ENCODE measurements around the gene PAWR.

Gene PAWR

DNA sequence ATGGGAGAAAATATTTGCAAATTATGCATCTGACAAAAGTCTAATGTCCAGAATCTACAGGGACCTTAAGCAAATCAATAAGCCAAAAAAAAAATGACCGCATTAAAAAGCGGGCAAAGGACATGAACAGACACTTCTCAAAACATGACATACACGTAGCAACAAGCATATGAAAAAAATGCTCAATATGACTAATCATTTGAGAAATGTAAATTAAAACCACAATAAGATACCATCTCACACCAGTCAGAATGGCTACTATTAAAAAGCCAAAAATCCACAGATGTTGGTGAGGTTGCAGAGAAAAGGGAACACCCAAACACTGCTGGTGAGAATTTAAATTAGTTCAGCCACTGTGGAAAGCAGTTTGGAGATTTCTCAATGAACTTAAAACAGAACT is 16.1 kb downstream of the PAWR start:
- H3K79me2 ChIP-seq (ENCODE audit: control insufficient read depth, low read length), result peaks cover 100% of the 10 kb centered on the region
- no peak for TF ChIP-seq EZH2phosphoT487 (IDR thresholded peaks at IDR 0.05; ENCODE audit: borderline replicate concordance, low read length)
- TF ChIP-seq, protein P1, sequence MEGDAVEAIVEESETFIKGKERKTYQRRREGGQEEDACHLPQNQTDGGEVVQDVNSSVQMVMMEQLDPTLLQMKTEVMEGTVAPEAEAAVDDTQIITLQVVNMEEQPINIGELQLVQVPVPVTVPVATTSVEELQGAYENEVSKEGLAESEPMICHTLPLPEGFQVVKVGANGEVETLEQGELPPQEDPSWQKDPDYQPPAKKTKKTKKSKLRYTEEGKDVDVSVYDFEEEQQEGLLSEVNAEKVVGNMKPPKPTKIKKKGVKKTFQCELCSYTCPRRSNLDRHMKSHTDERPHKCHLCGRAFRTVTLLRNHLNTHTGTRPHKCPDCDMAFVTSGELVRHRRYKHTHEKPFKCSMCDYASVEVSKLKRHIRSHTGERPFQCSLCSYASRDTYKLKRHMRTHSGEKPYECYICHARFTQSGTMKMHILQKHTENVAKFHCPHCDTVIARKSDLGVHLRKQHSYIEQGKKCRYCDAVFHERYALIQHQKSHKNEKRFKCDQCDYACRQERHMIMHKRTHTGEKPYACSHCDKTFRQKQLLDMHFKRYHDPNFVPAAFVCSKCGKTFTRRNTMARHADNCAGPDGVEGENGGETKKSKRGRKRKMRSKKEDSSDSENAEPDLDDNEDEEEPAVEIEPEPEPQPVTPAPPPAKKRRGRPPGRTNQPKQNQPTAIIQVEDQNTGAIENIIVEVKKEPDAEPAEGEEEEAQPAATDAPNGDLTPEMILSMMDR (IDR thresholded peaks at IDR 0.05; ENCODE audit: low read depth, low read length, poor library complexity, severe bottlenecking), result no peak
- H3K4me3 ChIP-seq (ENCODE audit: low read length), result no peak overlapping the region
- no peak overlapping the region for H3K4me2 ChIP-seq (ENCODE audit: low read length)
- H3F3A ChIP-seq (ENCODE audit: control insufficient read depth, insufficient read depth), result no peaks in the 10 kb centered on the region; the same call in 1 of the 2 replicates
- H3K9me2 ChIP-seq (replicated peaks; ENCODE audit: control insufficient read depth, low read length), result no peaks in the 10 kb centered on the region
- H3K27ac ChIP-seq (ENCODE audit: low read depth, low read length), result no peak overlapping the region
- H4K20me1 ChIP-seq (ENCODE audit: control insufficient read depth, insufficient read depth, low read depth, low read length), result peaks cover 15% of the 10 kb centered on the region; the same call in 1 of the 2 replicates
- H3K4me1 ChIP-seq (ENCODE audit: control insufficient read depth, low read length), result peaks cover 36% of the 10 kb centered on the region
- peaks cover 7% of the 10 kb centered on the region; the same call in 1 of the 2 replicates for H3K36me3 ChIP-seq (ENCODE audit: control insufficient read depth, low read length)
- no peaks in the 10 kb centered on the region for H3K9me3 ChIP-seq (ENCODE audit: control insufficient read depth, insufficient read depth, low read length)
- no peaks in the 10 kb centered on the region for H3K27me3 ChIP-seq (ENCODE audit: control insufficient read depth, low read length)

DNA sequence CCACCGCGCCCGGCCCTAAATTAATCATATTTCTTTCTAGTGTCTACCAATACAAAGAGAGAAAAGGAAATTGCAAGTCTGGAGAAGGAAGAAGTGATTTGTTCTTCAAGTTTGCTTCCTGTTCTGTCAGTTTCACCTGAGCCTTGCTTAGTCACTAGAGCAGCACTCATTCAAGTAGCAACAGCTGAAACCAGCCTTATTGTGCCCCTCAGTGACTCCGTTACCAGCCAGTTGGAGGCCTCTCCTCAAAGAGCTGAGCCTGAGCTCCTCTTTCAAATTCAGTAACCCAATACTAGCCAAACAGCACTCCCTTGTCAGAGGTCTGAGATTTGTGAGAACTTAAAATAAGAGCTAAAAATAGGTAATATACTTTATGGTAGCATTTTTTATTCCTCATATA is 17.4 kb downstream of the PAWR start:
- H3F3A ChIP-seq (ENCODE audit: control insufficient read depth, insufficient read depth), result no peaks in the 10 kb centered on the region; the same call in 1 of the 2 replicates
- H3K27me3 ChIP-seq (ENCODE audit: control insufficient read depth, low read length), result no peaks in the 10 kb centered on the region
- H3K36me3 ChIP-seq (ENCODE audit: control insufficient read depth, low read length), result peaks cover 11% of the 10 kb centered on the region
- peaks cover 10% of the 10 kb centered on the region; the same call in 1 of the 2 replicates for H4K20me1 ChIP-seq (ENCODE audit: control insufficient read depth, insufficient read depth, low read depth, low read length)
- no peak for TF ChIP-seq EZH2phosphoT487 (IDR thresholded peaks at IDR 0.05; ENCODE audit: borderline replicate concordance, low read length)
- TF ChIP-seq, protein P1 (IDR thresholded peaks at IDR 0.05; ENCODE audit: low read depth, low read length, poor library complexity, severe bottlenecking), result no peak
- H3K4me2 ChIP-seq (ENCODE audit: low read length), result 0 out of 2 replicates have a peak overlapping the region, but pooled peaks have one; percentile 24
- H3K4me1 ChIP-seq (ENCODE audit: control insufficient read depth, low read length), result peaks cover 28% of the 10 kb centered on the region
- H3K9me2 ChIP-seq (replicated peaks; ENCODE audit: control insufficient read depth, low read length), result no peaks in the 10 kb centered on the region
- H3K27ac ChIP-seq (ENCODE audit: low read depth, low read length), result no peak overlapping the region
- no peaks in the 10 kb centered on the region for H3K9me3 ChIP-seq (ENCODE audit: control insufficient read depth, insufficient read depth, low read length)
- peaks cover 100% of the 10 kb centered on the region for H3K79me2 ChIP-seq (ENCODE audit: control insufficient read depth, low read length)
- no peak overlapping the region for H3K4me3 ChIP-seq (ENCODE audit: low read length)

GRCh38 chr12:79668113-79668512 is 22.7 kb downstream of the PAWR start:
- Histone ChIP-seq H3F3A (ENCODE audit: control insufficient read depth, insufficient read depth) (peaks cover 7% of the 10 kb centered on the region; the same call in 1 of the 2 replicates), H3K9me3 (ENCODE audit: control insufficient read depth, insufficient read depth, low read length) (no peaks in the 10 kb centered on the region), H3K4me1 (ENCODE audit: control insufficient read depth, low read length) (peaks cover 16% of the 10 kb centered on the region), H3K79me2 (ENCODE audit: control insufficient read depth, low read length) (peaks cover 99% of the 10 kb centered on the region), H4K20me1 (ENCODE audit: control insufficient read depth, insufficient read depth, low read depth, low read length) (peaks cover 10% of the 10 kb centered on the region; the same call in 1 of the 2 replicates), H3K27me3 (ENCODE audit: control insufficient read depth, low read length) (no peaks in the 10 kb centered on the region), H3K4me2 (ENCODE audit: low read length) (no peak overlapping the region), H3K9me2 (replicated peaks; ENCODE audit: control insufficient read depth, low read length) (no peaks in the 10 kb centered on the region), H3K36me3 (ENCODE audit: control insufficient read depth, low read length) (peaks cover 31% of the 10 kb centered on the region), H3K4me3 (ENCODE audit: low read length) (no peak overlapping the region), H3K27ac (ENCODE audit: low read depth, low read length) (no peak overlapping the region)
- TF ChIP-seq EZH2phosphoT487 (IDR thresholded peaks at IDR 0.05; ENCODE audit: borderline replicate concordance, low read length), result no peak
- TF ChIP-seq, protein P1 (IDR thresholded peaks at IDR 0.05; ENCODE audit: low read depth, low read length, poor library complexity, severe bottlenecking), result no peak

Measured in DOHH2 (cell line).